Activated naive CD4-positive, alpha-beta T cell treated with anti-CD3 and anti-CD28 coated beads, Interleukin-2, amount 10 ng/mL, durations not matched to agents 7 days and 5 days (primary cell): ENCODE results near the gene CCDC201.
"Not testable (repeated sequence)": the region's sequence is repeated elsewhere in the genome, so short reads cannot be mapped to it uniquely, and the experiment has no call there.

ENCODE experiments used
- CTCF ChIA-PET: fragments of 350-600 bp; sonication (Branson Sonifier 250); formaldehyde crosslinking; loops from one replicate; lab custom pipeline; 2021; ENCODE audit warnings: antibody characterized with exemption; lab: Charles Lee
- DNase-seq: peaks from one replicate; pipeline ENCODE4 v3.0.0-alpha.2; 2020
- H3K27ac Mint-ChIP-seq: one replicate; pipeline ENCODE4 v1.8.0; 2021; ENCODE audit warnings: mild to moderate bottlenecking, moderate library complexity, mixed read lengths
- H3K27me3 Mint-ChIP-seq: one replicate; pipeline ENCODE4 v1.8.0; 2021; ENCODE audit warnings: mild to moderate bottlenecking, mixed read lengths
- H3K36me3 Mint-ChIP-seq: one replicate; pipeline ENCODE4 v1.8.0; 2021; ENCODE audit warnings: mixed read lengths
- H3K4me1 Mint-ChIP-seq: one replicate; pipeline ENCODE4 v1.8.0; 2021; ENCODE audit warnings: mixed read lengths
- H3K4me3 Mint-ChIP-seq: one replicate; pipeline ENCODE4 v1.8.0; 2021; ENCODE audit warnings: mild to moderate bottlenecking, moderate library complexity, mixed read lengths
- H3K9me3 Mint-ChIP-seq: one replicate; pipeline ENCODE4 v1.8.0; 2021; ENCODE audit warnings: mixed read lengths

CCDC201 gene

GRCh38 chr7:45876519-45876918 lies 3.6 kb upstream of the CCDC201 start:
- no peaks in the 10 kb centered on the region for H3K4me1 Mint-ChIP-seq
- H3K9me3 Mint-ChIP-seq = no peaks in the 10 kb centered on the region
- H3K4me3 Mint-ChIP-seq = no peak overlapping the region
- CTCF ChIA-PET = interaction anchor here (0.5 kb wide), 1 partner anchor 335 kb away, joined by 3 read pairs; no protein-coding TSS in a partner anchor
- no peaks in the 10 kb centered on the region for H3K36me3 Mint-ChIP-seq
- DNase-seq = no peak
- H3K27me3 Mint-ChIP-seq = peaks cover 4% of the 10 kb centered on the region
- no peak overlapping the region for H3K27ac Mint-ChIP-seq

- Mint-ChIP-seq H3K27ac (no peak overlapping the region), H3K4me1 (no peaks in the 10 kb centered on the region), H3K4me3 (no peak overlapping the region), H3K36me3 (no peaks in the 10 kb centered on the region), H3K9me3 (no peaks in the 10 kb centered on the region), H3K27me3 (peaks cover 4% of the 10 kb centered on the region)
- CTCF ChIA-PET = no interaction called here
- DNase-seq = no peak
Measured at GRCh38 chr7:45874408-45875131, 1.7 kb upstream of the CCDC201 start.

DNA sequence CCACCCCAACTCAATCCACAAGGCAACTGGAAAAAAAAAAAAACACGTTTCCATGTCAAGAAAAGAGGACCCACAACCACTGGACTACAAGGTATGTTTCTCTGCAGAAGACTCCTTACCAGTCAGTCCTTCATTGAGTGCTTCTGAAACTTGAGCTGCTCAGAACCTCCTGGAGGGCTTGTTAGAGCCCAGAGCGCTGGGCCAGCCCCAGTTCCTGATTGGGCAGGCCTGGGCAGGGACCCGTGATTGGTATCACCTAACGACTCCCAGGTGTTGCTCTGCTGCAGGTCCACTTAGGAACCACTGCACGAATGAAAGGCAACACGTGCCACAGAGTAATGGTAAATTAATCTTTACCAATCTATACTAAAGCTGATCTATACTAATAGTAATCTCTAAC lies 473 bp upstream of the CCDC201 start:
- CTCF ChIA-PET = interaction anchor here (1.2 kb wide), 1 partner anchor 210 kb away, joined by 4 read pairs; no protein-coding TSS in a partner anchor
- no peaks in the 10 kb centered on the region for H3K36me3 Mint-ChIP-seq
- H3K27ac Mint-ChIP-seq = no peak overlapping the region
- H3K4me3 Mint-ChIP-seq = no peak overlapping the region
- no peaks in the 10 kb centered on the region for H3K9me3 Mint-ChIP-seq
- DNase-seq = no peak
- peaks cover 4% of the 10 kb centered on the region for H3K27me3 Mint-ChIP-seq
- H3K4me1 Mint-ChIP-seq = no peaks in the 10 kb centered on the region

- no peaks in the 10 kb centered on the region for H3K9me3 Mint-ChIP-seq
- CTCF ChIA-PET = interaction anchor here (1.2 kb wide), 1 partner anchor 209 kb away, joined by 4 read pairs; no protein-coding TSS in a partner anchor
- no peak overlapping the region for H3K4me3 Mint-ChIP-seq
- no peaks in the 10 kb centered on the region for H3K36me3 Mint-ChIP-seq
- DNase-seq = no peak
- H3K27ac Mint-ChIP-seq = no peak overlapping the region
- no peaks in the 10 kb centered on the region for H3K4me1 Mint-ChIP-seq
- peaks cover 4% of the 10 kb centered on the region for H3K27me3 Mint-ChIP-seq
Measured at GRCh38 chr7:45872116-45873034, 507 bp downstream of the CCDC201 start.

- H3K36me3 Mint-ChIP-seq = no peaks in the 10 kb centered on the region
- peaks cover 14% of the 10 kb centered on the region for H3K27me3 Mint-ChIP-seq
- H3K9me3 Mint-ChIP-seq = no peaks in the 10 kb centered on the region
- no peak for DNase-seq
- no peaks in the 10 kb centered on the region for H3K4me1 Mint-ChIP-seq
- H3K4me3 Mint-ChIP-seq = no peak overlapping the region
- CTCF ChIA-PET = no interaction called here
- H3K27ac Mint-ChIP-seq = no peak overlapping the region
Measured at GRCh38 chr7:45869426-45869825, 3.5 kb downstream of the CCDC201 start.

DNA sequence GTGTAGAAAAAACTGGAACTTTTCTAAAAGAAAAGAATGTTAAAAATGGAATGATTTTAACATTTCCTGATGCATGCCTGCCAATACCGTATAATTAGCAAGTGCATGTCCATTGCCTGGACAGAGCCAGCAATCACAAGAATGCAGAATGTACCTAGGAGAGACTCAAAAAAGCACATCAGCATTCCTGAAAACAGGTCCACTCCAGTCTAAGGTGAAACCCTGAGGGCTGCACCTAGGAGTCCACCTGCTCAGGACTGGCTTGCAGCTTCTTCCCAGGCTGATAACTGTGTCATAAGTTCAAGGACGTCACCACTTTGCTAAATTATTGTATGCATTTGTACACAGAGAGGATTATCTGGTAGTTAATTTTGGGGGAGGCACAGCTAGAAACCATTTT lies 5.4 kb downstream of the CCDC201 start:
- H3K27me3 Mint-ChIP-seq = peaks cover 20% of the 10 kb centered on the region
- CTCF ChIA-PET = no interaction called here
- no peaks in the 10 kb centered on the region for H3K4me1 Mint-ChIP-seq
- H3K9me3 Mint-ChIP-seq = no peaks in the 10 kb centered on the region
- no peaks in the 10 kb centered on the region for H3K36me3 Mint-ChIP-seq
- H3K4me3 Mint-ChIP-seq = no peak overlapping the region
- no peak for DNase-seq
- no peak overlapping the region for H3K27ac Mint-ChIP-seq

DNA sequence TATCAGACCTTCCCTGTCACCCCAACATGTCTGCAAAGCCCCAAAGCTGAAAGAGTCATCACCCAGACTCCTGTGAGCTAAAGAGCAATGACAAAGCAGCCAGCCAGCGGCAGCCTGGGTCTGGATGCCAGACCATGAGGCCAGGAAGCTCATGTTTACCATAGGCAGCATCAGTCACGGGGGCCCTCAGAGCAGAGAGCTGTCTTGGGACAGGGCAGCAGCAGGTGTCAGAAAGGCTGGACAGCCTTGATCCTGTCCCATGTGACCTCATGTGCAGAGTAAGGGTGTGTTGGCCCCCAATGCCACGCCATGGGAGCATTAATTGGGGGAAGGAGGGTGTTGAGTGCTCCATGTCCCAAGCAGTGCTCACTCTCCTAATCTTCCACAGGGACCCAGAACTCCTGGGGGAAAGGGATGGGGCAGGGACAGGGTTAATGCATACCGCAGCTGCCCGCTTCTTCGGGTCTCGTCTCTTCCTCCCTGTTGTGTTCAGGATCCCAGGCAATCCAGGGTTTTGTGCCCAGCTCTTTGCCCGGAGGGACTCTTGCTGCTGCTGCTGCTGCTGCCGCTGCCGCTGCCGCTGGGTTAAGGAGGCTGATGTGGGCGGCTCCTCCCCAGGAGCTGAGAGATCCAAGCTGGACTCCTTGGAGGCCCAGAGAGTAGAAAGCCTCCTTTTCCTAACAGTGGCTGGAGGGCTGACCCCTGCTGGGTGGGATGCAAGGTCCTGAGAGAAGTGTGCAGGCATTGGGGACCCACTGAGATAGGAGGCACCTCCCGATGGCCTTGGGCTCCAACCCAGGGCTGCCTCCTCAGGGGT lies 7.1 kb downstream of the CCDC201 start:
- Mint-ChIP-seq H3K4me1 (no peaks in the 10 kb centered on the region), H3K27ac (no peak overlapping the region), H3K9me3 (no peaks in the 10 kb centered on the region), H3K4me3 (no peak overlapping the region), H3K27me3 (peaks cover 16% of the 10 kb centered on the region), H3K36me3 (no peaks in the 10 kb centered on the region)
- CTCF ChIA-PET = interaction anchor here (0.8 kb wide), 1 partner anchor 25 kb away, joined by 3 read pairs; no protein-coding TSS in a partner anchor
- no peak for DNase-seq

DNA sequence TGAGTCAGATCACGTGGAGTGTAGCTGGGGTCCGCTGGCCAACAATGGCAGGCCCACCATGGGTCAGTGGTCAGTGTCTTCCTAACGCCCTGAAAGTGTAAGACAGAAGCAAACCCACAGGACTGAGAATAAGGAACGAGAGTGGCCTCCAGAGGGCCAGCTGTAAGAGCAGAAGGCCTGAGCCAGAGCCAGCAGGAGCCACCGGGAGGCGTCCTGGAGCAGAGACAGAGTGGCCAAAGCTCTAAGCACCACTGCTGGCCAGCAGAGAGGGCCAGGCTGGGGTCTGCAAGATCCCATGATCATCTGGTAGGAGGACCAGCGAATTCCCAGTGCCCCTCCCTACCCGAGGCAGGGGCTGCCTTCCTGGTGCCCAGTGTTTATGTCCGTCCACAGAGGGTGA lies 9.2 kb downstream of the CCDC201 start:
- Mint-ChIP-seq H3K36me3 (no peaks in the 10 kb centered on the region), H3K4me3 (no peak overlapping the region), H3K27me3 (peaks cover 20% of the 10 kb centered on the region), H3K9me3 (no peaks in the 10 kb centered on the region), H3K4me1 (no peaks in the 10 kb centered on the region), H3K27ac (no peak overlapping the region)
- no peak for DNase-seq
- CTCF ChIA-PET = interaction anchor here (0.9 to 2.2 kb wide), 2 partner anchors 9 to 26 kb away, joined by 4 read pairs; no protein-coding TSS in a partner anchor

- H3K36me3 Mint-ChIP-seq, H3K9me3 Mint-ChIP-seq, H3K27ac Mint-ChIP-seq, CTCF ChIA-PET, H3K4me1 Mint-ChIP-seq, H3K27me3 Mint-ChIP-seq, H3K4me3 Mint-ChIP-seq, DNase-seq: not testable (repeated sequence)
Measured at GRCh38 chr7:45856888-45857287, 16.0 kb downstream of the CCDC201 start.

- CTCF ChIA-PET = interaction anchor here (3.4 kb wide), 1 partner anchor 192 kb away, joined by 17 read pairs; no protein-coding TSS in a partner anchor
- H3K27ac Mint-ChIP-seq = not testable (repeated sequence)
Measured at GRCh38 chr7:45855680-45856079, 17.2 kb downstream of the CCDC201 start.

GRCh38 chr7:45853491-45853890 lies 19.4 kb downstream of the CCDC201 start:
- not testable (repeated sequence) for H3K9me3 Mint-ChIP-seq, H3K4me3 Mint-ChIP-seq, DNase-seq, H3K4me1 Mint-ChIP-seq, H3K27me3 Mint-ChIP-seq, H3K36me3 Mint-ChIP-seq, H3K27ac Mint-ChIP-seq
- CTCF ChIA-PET = interaction anchor here (3.4 kb wide), 1 partner anchor 190 kb away, joined by 17 read pairs; no protein-coding TSS in a partner anchor

More at GRCh38 chr7:45855680-45856079, 17.2 kb downstream of the CCDC201 start:
- not testable (repeated sequence) for DNase-seq, H3K27me3 Mint-ChIP-seq, H3K4me1 Mint-ChIP-seq, H3K36me3 Mint-ChIP-seq, H3K4me3 Mint-ChIP-seq, H3K9me3 Mint-ChIP-seq

DNA sequence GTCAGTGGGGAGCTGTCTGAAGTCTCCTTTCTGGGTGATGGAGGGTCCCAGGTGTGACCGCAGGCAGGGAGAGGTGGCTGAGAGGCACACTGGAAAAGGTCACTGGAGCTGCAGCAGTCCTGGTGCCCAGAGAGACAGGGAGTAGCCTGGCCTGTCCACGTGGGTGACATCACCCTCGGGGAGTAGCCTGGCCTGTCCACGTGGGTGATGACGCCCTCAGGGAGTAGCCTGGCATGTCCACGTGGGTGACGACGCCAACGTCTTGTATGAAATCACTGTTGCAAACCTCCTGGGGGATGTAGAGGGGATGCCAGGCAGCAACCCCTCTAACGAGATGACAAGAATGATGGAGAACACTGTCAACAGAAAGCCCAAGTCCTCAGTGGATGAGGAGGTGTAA lies 19.9 kb downstream of the CCDC201 start:
- H3K27ac Mint-ChIP-seq, H3K4me1 Mint-ChIP-seq, DNase-seq, H3K4me3 Mint-ChIP-seq, H3K36me3 Mint-ChIP-seq, H3K27me3 Mint-ChIP-seq, H3K9me3 Mint-ChIP-seq: not testable (repeated sequence)
- CTCF ChIA-PET = interaction anchor here (3.4 kb wide), 1 partner anchor 189 kb away, joined by 17 read pairs; no protein-coding TSS in a partner anchor

DNA sequence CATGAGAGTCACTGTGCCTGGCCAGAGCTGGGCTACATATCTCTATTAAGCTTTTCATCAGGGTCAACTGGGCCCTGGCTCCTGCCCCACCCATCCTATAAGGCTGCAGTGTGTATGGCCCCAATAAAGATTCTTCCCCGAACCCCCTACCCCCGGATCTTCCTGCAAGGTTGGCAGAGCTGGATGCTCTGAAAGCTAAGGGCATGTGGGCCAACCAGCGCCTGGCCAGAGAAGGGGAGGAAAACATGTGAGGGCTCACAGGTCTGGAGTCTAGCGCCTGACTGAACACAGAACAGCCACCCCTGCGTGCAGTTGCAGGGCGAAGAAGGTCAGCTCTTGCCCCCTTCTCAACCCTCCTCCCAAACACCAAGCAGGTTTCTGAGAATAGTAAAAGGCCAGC lies 24.1 kb downstream of the CCDC201 start:
- not testable (repeated sequence) for H3K4me3 Mint-ChIP-seq, H3K27me3 Mint-ChIP-seq, H3K4me1 Mint-ChIP-seq, H3K9me3 Mint-ChIP-seq, H3K36me3 Mint-ChIP-seq, H3K27ac Mint-ChIP-seq, DNase-seq
- CTCF ChIA-PET = interaction anchor here (0.7 kb wide), 1 partner anchor 185 kb away, joined by 3 read pairs; no protein-coding TSS in a partner anchor

DNA sequence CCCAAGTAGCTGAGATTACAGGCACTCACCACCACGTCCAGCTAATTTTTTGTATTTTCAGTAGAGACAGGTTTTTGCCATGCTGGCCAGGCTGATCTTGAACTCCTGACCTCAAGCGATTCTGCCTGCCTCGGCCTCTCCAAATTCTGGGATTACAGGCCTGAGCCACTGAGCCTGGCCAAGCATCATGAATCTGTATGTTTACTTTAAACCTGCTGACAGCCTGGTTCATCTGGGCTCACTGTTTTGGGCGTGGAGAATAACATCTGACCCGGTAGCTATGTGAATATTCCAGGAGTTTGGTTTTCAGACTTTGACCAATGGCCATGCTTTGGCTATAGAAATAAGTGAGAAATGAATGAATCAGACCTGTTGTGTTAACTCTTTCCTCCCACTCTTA lies 26.3 kb downstream of the CCDC201 start:
- H3K4me3 Mint-ChIP-seq, H3K9me3 Mint-ChIP-seq, H3K27ac Mint-ChIP-seq, H3K4me1 Mint-ChIP-seq, H3K27me3 Mint-ChIP-seq, DNase-seq, H3K36me3 Mint-ChIP-seq, CTCF ChIA-PET: not testable (repeated sequence)
